GM08714 (cell line): ENCODE measurements around the gene FAM107A.

ENCODE experiments used
- H3K4me3 ChIP-seq: fragments of 200-500 bp; sonication (Bioruptor generic); 2 replicates; pipeline ENCODE4 v1.5.1; 2014; ENCODE audit warnings: mild to moderate bottlenecking, low read length, inconsistent platforms
- ZNF274 ChIP-seq: IDR thresholded peaks from 2 replicates; pipeline ENCODE4 v1.6.1; 2012; ENCODE audit warnings: mild to moderate bottlenecking, low read depth, low read length

FAM107A gene

GRCh38 chr3:58577269-58577821, at the start of gene FAM107A:
Gene FAM107A (minus strand): TSS chr3:58577391. CDS start chr3:58569860, 7,531 bp downstream.
- no peak for TF ChIP-seq ZNF274
- H3K4me3 ChIP-seq: no peak within 1 kb of the TSS

- no peak for TF ChIP-seq ZNF274
- H3K4me3 ChIP-seq: no peak overlapping the region
These were observed 48.1 kb upstream of the FAM107A start for GRCh38 chr3:58625196-58625824.

GRCh38 chr3:58624550-58624949, 47.4 kb upstream of the FAM107A start:
- no peak for TF ChIP-seq ZNF274

GRCh38 chr3:58623961-58624360, 46.8 kb upstream of the FAM107A start:
- H3K4me3 ChIP-seq: no peak overlapping the region
- TF ChIP-seq ZNF274: no peak

More at GRCh38 chr3:58624550-58624949, 47.4 kb upstream of the FAM107A start:
- no peak overlapping the region for H3K4me3 ChIP-seq

GRCh38 chr3:58623478-58623877, 46.3 kb upstream of the FAM107A start:
- TF ChIP-seq ZNF274: no peak
- H3K4me3 ChIP-seq: no peak overlapping the region

- no peak for TF ChIP-seq ZNF274
These were observed 45.7 kb upstream of the FAM107A start for GRCh38 chr3:58622892-58623291.

GRCh38 chr3:58622436-58622835, 45.2 kb upstream of the FAM107A start:
- no peak overlapping the region for H3K4me3 ChIP-seq
- no peak for TF ChIP-seq ZNF274

More at GRCh38 chr3:58622892-58623291, 45.7 kb upstream of the FAM107A start:
- H3K4me3 ChIP-seq: no peak overlapping the region

GRCh38 chr3:58621086-58621830, 44.1 kb upstream of the FAM107A start:
- no peak for TF ChIP-seq ZNF274

GRCh38 chr3:58620421-58620820, 43.2 kb upstream of the FAM107A start:
- no peak for TF ChIP-seq ZNF274
- H3K4me3 ChIP-seq: no peak overlapping the region

More at GRCh38 chr3:58621086-58621830, 44.1 kb upstream of the FAM107A start:
- no peak overlapping the region for H3K4me3 ChIP-seq

- TF ChIP-seq ZNF274: no peak
- H3K4me3 ChIP-seq: no peak overlapping the region
These were observed 40.2 kb upstream of the FAM107A start for GRCh38 chr3:58617338-58617761.

- no peak for TF ChIP-seq ZNF274
- H3K4me3 ChIP-seq: no peak overlapping the region
These were observed 36.3 kb upstream of the FAM107A start for GRCh38 chr3:58613236-58614132.

- no peak overlapping the region for H3K4me3 ChIP-seq
- TF ChIP-seq ZNF274: no peak
These were observed 35.6 kb upstream of the FAM107A start for GRCh38 chr3:58612830-58613229.

- no peak overlapping the region for H3K4me3 ChIP-seq
- TF ChIP-seq ZNF274: no peak
These were observed 32.8 kb upstream of the FAM107A start for GRCh38 chr3:58609990-58610389.

GRCh38 chr3:58608648-58609047, 31.5 kb upstream of the FAM107A start:
- no peak for TF ChIP-seq ZNF274
- H3K4me3 ChIP-seq: no peak overlapping the region

GRCh38 chr3:58607816-58608215, 30.6 kb upstream of the FAM107A start:
- no peak for TF ChIP-seq ZNF274
- no peak overlapping the region for H3K4me3 ChIP-seq
